Thyroid gland (tissue), 4 donors: ENCODE data around the gene C9orf152. TPM values are rescaled to one million over a fixed set of nuclear protein-coding genes. Genes with fewer than 3 reads are reported as not detected.
A peak's percentile ranks its signal among the peaks of the same experiment; 100 is the strongest.

Experiments
- DNase-seq, 2 donors: peaks; one replicate each; pipeline ENCODE4 v3.0.0-alpha.2; 2019
- H3K27ac ChIP-seq, 3 donors: fragments of 200-600 bp; sonication (generic); 1 replicate in 2 of 3; 2 replicates in 1 of 3; pipeline ENCODE4 v1.5.1; 2016 to 2019; ENCODE audit warnings: mild to moderate bottlenecking in 1 of 3, moderate library complexity in 1 of 3
- H3K27me3 ChIP-seq: fragments of 200-600 bp; sonication (generic); one replicate; pipeline ENCODE4 v1.5.1; 2019
- H3K36me3 ChIP-seq, 2 donors: fragments of 200-600 bp; sonication (generic); one replicate each; pipeline ENCODE4 v1.5.1; 2016 to 2019
- H3K4me1 ChIP-seq, 2 donors: fragments of 200-600 bp; sonication (generic); one replicate each; pipeline ENCODE4 v1.5.1; 2017 to 2019
- H3K4me3 ChIP-seq, 3 donors: fragments of 200-600 bp; sonication (generic); replicated peaks in 1 of 3; 1 replicate in 2 of 3; 2 replicates in 1 of 3; pipeline ENCODE4 v1.5.1; 2016; ENCODE audit warnings: mild to moderate bottlenecking in 1 of 3
- H3K9me3 ChIP-seq: fragments of 200-600 bp; sonication (generic); one replicate; pipeline ENCODE4 v1.5.1; 2017
- CTCF ChIP-seq, 6 experiments: fragments of 200-600 bp in 3 of 6; fragments of 450-650 bp in 3 of 6; sonication (generic) in 3 of 6; IDR thresholded peaks; one replicate each; pipeline ENCODE4 v1.5.1; 2016 to 2019; ENCODE audit warnings: antibody characterized with exemption in 6 of 6, mild to moderate bottlenecking in 2 of 6, inconsistent platforms in 1 of 6, moderate library complexity in 1 of 6
- POLR2A ChIP-seq, 2 donors: fragments of 450-650 bp; IDR thresholded peaks; one replicate each; pipeline ENCODE4 v1.6.1; 2017; ENCODE audit warnings: antibody characterized with exemption in 2 of 2, mild to moderate bottlenecking in 2 of 2, moderate library complexity in 1 of 2
- WGBS, 2 donors: methylation state at CpG; one replicate each; pipeline ENCODE4 v1.1.5; 2017; 5-methylcytosine and 5-hydroxymethylcytosine counted together
- intact Hi-C: fragments of 100-400 bp; cut with DNase I; formaldehyde crosslinking; loops from one replicate; pipeline ENCODE4 v1.15.1; 2023
- total RNA-seq, 4 donors: library from RNA; depleted of rRNA; stranded (reverse); fragments of >200 nt; gene quantifications; one replicate each; pipeline ENCODE4 v1.2.3, GENCODE V29; 2016

The C9orf152 gene
- total RNA-seq, 4 donors from 2014 or later, result 0.20 to 0.33 TPM; not detected in 2

DNA sequence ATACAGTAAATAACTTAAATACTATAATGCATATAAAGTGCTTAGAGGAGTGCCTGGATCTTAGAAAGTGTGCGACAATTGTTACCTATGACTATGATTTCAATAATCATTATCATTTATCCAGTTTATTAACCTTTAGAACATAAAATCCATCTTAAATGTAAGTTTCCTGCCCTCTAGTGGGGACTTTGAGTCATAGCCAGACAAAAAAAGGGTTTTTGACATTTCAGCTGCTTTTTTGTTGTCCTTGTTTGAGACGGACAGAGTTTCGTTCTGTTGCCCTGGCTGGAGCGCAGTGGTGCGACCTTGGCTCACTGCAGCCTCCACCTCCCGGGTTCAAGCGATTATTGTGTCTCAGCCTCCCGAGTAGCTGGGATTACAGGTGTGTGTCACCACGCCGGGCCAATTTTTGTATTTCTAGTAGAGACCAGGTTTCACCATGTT, 9.7 kb upstream of the C9orf152 start:
- 24 to 25% methylated on average over 10 of the region's 10 CpGs for WGBS, 2 donors
- Histone ChIP-seq H3K9me3 (no peaks in the 10 kb centered on the region), H3K4me1 (no peaks in the 10 kb centered on the region), H3K36me3 (no peaks in the 10 kb centered on the region), H3K4me3 (no peak overlapping the region), H3K27me3 (no peaks in the 10 kb centered on the region), H3K27ac (no peak overlapping the region)
- intact Hi-C loops, result loop anchor here (5.0 kb wide), 1 partner anchor 35 kb away; no protein-coding TSS in a partner anchor
- TF ChIP-seq POLR2A (IDR thresholded peaks at IDR 0.05), result no peak
- TF ChIP-seq CTCF (IDR thresholded peaks at IDR 0.05), result peak; percentile 51 to 72 (median 64)
- DNase-seq, result peak in 1 of 2 donors; percentile 9

DNA sequence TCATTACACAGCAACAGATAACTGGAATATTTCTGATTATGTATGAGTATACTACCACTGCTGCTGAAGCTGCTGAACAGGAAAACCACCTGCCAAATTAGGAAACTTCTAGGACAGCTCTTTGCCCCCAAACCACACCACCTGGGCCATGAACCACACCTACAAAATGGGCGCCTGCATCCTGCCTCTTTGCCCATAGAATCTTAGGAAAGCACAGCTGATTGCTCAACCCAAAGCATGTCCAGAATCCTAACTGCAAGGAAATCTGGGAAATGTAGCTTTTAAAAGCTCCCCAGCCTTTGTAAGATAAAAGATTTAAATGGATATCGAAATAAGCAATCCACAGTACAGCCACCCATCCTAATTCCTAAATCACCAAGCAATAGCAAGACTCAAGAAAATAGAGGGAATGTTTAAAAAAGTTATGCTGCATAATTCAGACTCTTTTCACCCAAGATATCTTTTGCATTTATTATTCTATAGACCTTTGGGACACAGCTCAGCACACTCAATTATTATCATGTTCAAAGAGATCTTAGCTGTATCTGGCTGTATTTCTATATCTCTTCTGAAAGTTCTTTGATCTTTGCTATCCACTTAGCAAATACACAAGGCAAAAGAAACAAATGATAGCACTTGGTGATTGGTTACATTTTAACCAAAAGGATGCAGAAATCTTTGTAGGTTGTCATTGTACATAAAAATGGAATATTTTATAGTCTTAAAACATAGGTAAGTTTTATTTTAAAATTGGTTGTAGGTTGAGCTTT, 6.8 kb upstream of the C9orf152 start:
- Histone ChIP-seq H3K27me3 (no peaks in the 10 kb centered on the region), H3K27ac (no peak overlapping the region), H3K4me3 (no peak overlapping the region), H3K36me3 (no peaks in the 10 kb centered on the region), H3K9me3 (no peaks in the 10 kb centered on the region), H3K4me1 (no peaks in the 10 kb centered on the region)
- WGBS, 2 donors, result 81 to 93% methylated on average over 2 of the region's 2 CpGs
- intact Hi-C loops, result loop anchor here (5.0 kb wide), 1 partner anchor 32 kb away; no protein-coding TSS in a partner anchor
- DNase-seq, result no peak
- TF ChIP-seq CTCF (IDR thresholded peaks at IDR 0.05) (no peak), POLR2A (IDR thresholded peaks at IDR 0.05) (no peak)

- Histone ChIP-seq H3K9me3 (no peaks in the 10 kb centered on the region), H3K36me3 (no peaks in the 10 kb centered on the region), H3K4me1 (no peaks in the 10 kb centered on the region), H3K27ac (no peak overlapping the region), H3K27me3 (no peaks in the 10 kb centered on the region), H3K4me3 (no peak overlapping the region)
- intact Hi-C loops, result no loop called here
- no peak for DNase-seq
- TF ChIP-seq CTCF (IDR thresholded peaks at IDR 0.05) (no peak), POLR2A (IDR thresholded peaks at IDR 0.05) (no peak)
- WGBS, 2 donors, result 87 to 96% methylated on average over 3 to 6 of the region's 6 CpGs
These were observed 6.1 kb upstream of the C9orf152 start for GRCh38 chr9:110214090-110214489.

DNA sequence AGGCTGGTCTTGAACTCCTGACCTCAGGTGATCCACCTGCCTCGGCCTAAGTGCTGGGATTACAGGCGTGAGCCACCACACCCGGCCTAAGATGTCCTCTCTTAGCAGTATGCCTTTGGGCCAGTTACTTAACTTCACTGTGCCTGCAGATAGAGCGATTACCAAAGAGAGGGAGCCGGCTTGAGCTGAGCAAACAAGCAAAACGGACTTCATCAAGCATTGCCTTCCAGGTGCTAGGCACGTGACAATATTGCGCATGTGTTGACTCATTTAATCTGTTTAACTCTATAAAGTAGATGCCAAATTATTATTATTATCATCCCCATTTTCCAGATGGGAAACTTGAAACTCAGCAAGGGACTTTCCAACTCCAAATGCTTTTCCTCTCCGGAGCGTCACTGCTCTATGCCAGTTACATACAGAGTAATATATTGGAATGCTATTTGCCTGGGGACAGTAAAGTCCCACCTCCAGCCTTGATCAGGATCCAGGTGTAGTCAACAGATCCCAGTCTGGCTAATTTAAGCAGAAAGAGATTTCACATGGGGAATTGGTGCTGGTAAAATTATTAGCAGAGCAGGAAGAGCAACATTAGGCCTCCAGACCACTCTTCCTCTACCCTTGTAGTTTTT, 5.6 kb upstream of the C9orf152 start:
- no peak for DNase-seq
- intact Hi-C loops, result no loop called here
- 92 to 95% methylated on average over 10 of the region's 10 CpGs for WGBS, 2 donors
- Histone ChIP-seq H3K4me3 (no peak overlapping the region), H3K36me3 (no peaks in the 10 kb centered on the region), H3K9me3 (no peaks in the 10 kb centered on the region), H3K4me1 (no peaks in the 10 kb centered on the region), H3K27me3 (no peaks in the 10 kb centered on the region), H3K27ac (no peak overlapping the region)
- TF ChIP-seq CTCF (IDR thresholded peaks at IDR 0.05) (no peak), POLR2A (IDR thresholded peaks at IDR 0.05) (no peak)
